Testis (tissue), 2 donors: ENCODE measurements around the gene RNF113B.

Source experiments
- POLR2A ChIP-seq: fragments of 450-650 bp; IDR thresholded peaks from one replicate; pipeline ENCODE4 v1.6.1; 2017; ENCODE audit warnings: antibody characterized with exemption, mild to moderate bottlenecking, moderate library complexity
- TF ChIP-seq, protein P1 (sequence below), 3 experiments: fragments of 450-650 bp in 2 of 3; fragments of 200-600 bp in 1 of 3; sonication (generic) in 1 of 3; IDR thresholded peaks; one replicate each; pipeline ENCODE4 v1.5.1; 2016 to 2019; ENCODE audit warnings: antibody characterized with exemption in 3 of 3, mild to moderate bottlenecking in 2 of 3, moderate library complexity in 1 of 3

DNA sequence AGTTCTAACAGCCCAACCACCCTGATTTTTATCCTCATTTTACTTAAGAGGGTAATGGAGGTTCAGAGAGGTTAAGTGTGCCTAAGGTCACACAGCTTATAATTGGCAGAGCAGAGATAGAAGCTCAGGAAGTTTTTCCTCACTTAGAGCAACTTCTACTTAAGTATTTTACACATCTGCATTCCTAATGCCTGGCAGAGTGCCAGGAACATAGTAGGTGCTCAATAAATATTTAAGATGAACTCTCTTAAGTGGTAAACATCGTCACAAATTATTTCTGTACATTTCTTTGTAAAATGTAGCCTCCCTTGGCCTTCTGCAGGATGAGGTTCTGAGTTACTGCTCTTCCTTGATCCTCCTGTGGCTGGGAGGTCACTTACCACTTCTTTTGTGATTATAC lies 19.5 kb downstream of the RNF113B start:
- TF ChIP-seq, protein P1, sequence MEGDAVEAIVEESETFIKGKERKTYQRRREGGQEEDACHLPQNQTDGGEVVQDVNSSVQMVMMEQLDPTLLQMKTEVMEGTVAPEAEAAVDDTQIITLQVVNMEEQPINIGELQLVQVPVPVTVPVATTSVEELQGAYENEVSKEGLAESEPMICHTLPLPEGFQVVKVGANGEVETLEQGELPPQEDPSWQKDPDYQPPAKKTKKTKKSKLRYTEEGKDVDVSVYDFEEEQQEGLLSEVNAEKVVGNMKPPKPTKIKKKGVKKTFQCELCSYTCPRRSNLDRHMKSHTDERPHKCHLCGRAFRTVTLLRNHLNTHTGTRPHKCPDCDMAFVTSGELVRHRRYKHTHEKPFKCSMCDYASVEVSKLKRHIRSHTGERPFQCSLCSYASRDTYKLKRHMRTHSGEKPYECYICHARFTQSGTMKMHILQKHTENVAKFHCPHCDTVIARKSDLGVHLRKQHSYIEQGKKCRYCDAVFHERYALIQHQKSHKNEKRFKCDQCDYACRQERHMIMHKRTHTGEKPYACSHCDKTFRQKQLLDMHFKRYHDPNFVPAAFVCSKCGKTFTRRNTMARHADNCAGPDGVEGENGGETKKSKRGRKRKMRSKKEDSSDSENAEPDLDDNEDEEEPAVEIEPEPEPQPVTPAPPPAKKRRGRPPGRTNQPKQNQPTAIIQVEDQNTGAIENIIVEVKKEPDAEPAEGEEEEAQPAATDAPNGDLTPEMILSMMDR (IDR thresholded peaks at IDR 0.05): no peak
- TF ChIP-seq POLR2A: no peak
